Fibroblast of lung (primary cell): ENCODE data around the gene GSG1L.

Experiments
- CTCF ChIP-seq, 2 donors: IDR thresholded peaks in 1 of 2; conservative IDR thresholded peaks in 1 of 2; 1 replicate in 1 of 2; 2 replicates in 1 of 2; pipeline ENCODE4 v1.5.1; 2011 to 2012; ENCODE audit warnings: low read length in 2 of 2, control low read depth in 1 of 2, inconsistent platforms in 1 of 2, low read depth in 1 of 2, mild to moderate bottlenecking in 1 of 2
- EZH2 ChIP-seq: IDR thresholded peaks from 2 replicates; pipeline ENCODE4 v1.5.1; 2012; ENCODE audit warnings: low read length, control low read depth, mild to moderate bottlenecking; ENCODE audit errors: missing control alignments

GRCh38 chr16:27759967-27760788 lies 303.3 kb downstream of the GSG1L start:
- no peak for TF ChIP-seq CTCF (conservative IDR thresholded peaks at IDR 0.05 in 1 of 2, IDR thresholded peaks at IDR 0.05 in 1 of 2; ENCODE audit: low read depth in 1 of 2, low read length in 2 of 2)
- TF ChIP-seq EZH2, result no peak
